GM12801 (cell line): ENCODE measurements around the gene HINFP.

Source experiments
- CTCF ChIP-seq: IDR thresholded peaks from one replicate; pipeline ENCODE4 v1.5.1; 2011; ENCODE audit warnings: control low read depth; ENCODE audit not compliant: insufficient read length; ENCODE audit errors: extremely low read depth

Gene HINFP

GRCh38 chr11:119149018-119149785, 27.8 kb downstream of the HINFP start, which contains the start of gene ABCG4:
Gene ABCG4 (plus strand): TSS chr11:119149052. CDS start chr11:119149966, 914 bp downstream.
- no peak for TF ChIP-seq CTCF

- no peak for TF ChIP-seq CTCF
These were observed 28.5 kb downstream of the HINFP start for GRCh38 chr11:119149786-119150275.

DNA sequence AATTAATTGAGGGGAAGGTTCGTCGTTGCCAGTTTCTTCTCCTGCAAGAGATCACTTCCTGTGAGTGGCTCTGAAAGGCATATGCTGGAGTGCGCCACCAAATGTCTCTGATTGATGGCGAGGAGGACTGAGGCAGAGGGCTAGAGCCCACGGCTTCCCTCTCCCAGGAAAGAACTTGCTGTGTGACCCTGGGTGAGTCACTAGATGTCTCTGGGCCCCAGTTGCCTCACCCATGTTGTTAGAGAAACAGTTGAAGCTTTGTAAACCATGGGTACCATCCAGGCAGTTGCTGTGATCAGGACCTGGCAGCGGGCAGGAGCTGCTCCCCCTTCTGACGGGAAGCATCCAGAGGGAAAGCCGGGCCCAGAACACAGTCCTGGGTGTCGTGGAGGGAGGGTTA, 30.7 kb downstream of the HINFP start:
- no peak for TF ChIP-seq CTCF

DNA sequence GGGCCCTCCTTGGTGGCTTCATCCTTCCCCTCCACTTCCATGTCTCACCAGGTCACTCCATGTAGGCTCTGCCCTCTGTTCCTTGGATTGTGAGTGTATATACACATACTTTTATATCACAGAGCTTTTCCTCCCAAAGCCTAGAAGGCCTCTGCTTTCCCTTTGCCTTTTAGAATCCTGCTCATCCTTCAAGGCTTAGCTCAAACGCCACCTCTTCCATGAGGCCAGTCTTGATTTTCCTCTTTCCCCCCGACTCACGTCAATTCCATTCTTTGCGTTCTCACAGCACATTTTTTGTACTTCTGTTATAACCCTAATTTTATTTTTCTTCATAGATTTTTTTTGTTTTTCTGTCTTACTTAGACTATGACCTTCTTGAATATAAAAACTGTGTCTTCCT, 31.2 kb downstream of the HINFP start:
- TF ChIP-seq CTCF, result no peak

DNA sequence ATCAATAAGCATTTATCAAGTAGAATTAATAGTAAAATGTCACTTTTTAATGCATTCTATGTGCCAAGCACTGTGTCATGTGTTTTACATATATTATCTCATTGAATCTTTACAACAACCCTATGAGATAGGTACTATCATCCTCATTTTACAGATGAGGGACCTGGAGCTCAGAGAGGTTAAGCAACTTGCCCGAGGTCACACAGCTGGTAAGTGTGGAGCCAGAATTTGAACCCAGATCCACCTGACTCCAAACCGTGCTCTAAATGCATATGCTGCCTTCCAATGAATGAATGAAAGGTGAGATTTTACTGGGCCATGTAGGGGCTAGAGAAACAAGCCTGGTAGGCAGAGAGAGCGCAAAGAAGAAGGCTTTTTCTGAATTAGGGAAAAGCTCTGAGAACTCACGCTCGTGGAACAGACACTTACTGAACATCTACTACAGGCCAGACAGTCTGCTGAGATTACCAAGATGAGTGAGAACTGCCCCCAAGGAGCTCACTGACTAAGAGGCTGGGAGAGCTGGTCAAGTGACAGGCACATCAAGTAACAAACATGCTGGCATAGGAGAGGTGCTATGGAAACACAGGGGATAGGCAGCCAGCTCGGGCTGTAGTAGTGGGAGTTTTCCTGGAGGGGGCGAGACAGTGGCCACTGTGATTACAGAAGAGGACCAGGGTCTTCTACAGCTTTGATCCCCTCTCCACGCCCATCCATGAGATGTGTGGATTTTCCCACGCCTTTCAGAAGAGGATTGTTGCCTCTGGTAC, 31.9 kb downstream of the HINFP start:
- no peak for TF ChIP-seq CTCF

- no peak for TF ChIP-seq CTCF
These were observed 32.8 kb downstream of the HINFP start for GRCh38 chr11:119154178-119154577.

GRCh38 chr11:119155733-119156492, 34.5 kb downstream of the HINFP start:
- TF ChIP-seq CTCF, result no peak
